ENCODE data around the gene HGS.

DNA sequence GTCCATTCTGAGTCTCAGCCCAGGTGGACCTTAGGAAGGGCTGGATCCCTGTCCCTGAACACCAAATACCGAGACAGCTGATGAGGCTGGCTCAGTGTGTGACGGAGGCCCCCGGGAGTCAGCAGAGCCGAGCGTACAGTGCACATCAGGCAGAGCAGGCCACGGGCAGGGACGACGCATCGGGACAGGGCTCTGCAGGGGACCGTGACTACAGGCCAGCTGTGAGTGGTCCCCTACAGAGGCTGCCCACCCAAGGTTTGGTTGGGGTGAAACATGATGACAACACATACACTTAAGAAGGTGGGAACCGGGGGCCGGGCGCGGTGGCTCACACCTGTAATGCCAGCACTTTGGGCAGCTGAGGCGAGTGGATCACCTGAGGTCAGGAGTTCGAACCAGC, 10.9 kb upstream of the HGS start:
- TF ChIP-seq, protein P1, sequence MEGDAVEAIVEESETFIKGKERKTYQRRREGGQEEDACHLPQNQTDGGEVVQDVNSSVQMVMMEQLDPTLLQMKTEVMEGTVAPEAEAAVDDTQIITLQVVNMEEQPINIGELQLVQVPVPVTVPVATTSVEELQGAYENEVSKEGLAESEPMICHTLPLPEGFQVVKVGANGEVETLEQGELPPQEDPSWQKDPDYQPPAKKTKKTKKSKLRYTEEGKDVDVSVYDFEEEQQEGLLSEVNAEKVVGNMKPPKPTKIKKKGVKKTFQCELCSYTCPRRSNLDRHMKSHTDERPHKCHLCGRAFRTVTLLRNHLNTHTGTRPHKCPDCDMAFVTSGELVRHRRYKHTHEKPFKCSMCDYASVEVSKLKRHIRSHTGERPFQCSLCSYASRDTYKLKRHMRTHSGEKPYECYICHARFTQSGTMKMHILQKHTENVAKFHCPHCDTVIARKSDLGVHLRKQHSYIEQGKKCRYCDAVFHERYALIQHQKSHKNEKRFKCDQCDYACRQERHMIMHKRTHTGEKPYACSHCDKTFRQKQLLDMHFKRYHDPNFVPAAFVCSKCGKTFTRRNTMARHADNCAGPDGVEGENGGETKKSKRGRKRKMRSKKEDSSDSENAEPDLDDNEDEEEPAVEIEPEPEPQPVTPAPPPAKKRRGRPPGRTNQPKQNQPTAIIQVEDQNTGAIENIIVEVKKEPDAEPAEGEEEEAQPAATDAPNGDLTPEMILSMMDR (IDR thresholded peaks at IDR 0.05): no peak
- no peak for TF ChIP-seq POLR2A (IDR thresholded peaks at IDR 0.05)

All from body of pancreas (tissue), 4 donors.